Sigmoid colon (tissue), 4 donors: ENCODE measurements around the gene CCDC192.

Experiments used
- CTCF ChIP-seq, 4 experiments: fragments of 450-650 bp in 3 of 4; fragments of 200-600 bp in 1 of 4; IDR thresholded peaks; one replicate each; pipeline ENCODE4 v1.5.1; 2016 to 2019; ENCODE audit warnings: antibody characterized with exemption in 4 of 4, mild to moderate bottlenecking in 3 of 4, moderate library complexity in 2 of 4
- POLR2A ChIP-seq, 2 donors: fragments of 450-650 bp; IDR thresholded peaks; one replicate each; pipeline ENCODE4 v1.6.1; 2016; ENCODE audit warnings: antibody characterized with exemption in 2 of 2, mild to moderate bottlenecking in 2 of 2, moderate library complexity in 2 of 2
- POLR2AphosphoS5 ChIP-seq, 4 donors: sonication (generic); formaldehyde crosslinking; IDR thresholded peaks; one replicate each; pipeline ENCODE4 v1.6.1; 2017; ENCODE audit warnings: antibody characterized with exemption in 4 of 4

GRCh38 chr5:127961763-127962145 is 258.6 kb downstream of the CCDC192 start:
- TF ChIP-seq POLR2AphosphoS5 (IDR thresholded peaks at IDR 0.05) = no peak
- no peak for TF ChIP-seq CTCF (IDR thresholded peaks at IDR 0.05)
- TF ChIP-seq POLR2A (IDR thresholded peaks at IDR 0.05) = no peak
